ENCODE data around the gene TIMM44.

The TIMM44 gene

DNA sequence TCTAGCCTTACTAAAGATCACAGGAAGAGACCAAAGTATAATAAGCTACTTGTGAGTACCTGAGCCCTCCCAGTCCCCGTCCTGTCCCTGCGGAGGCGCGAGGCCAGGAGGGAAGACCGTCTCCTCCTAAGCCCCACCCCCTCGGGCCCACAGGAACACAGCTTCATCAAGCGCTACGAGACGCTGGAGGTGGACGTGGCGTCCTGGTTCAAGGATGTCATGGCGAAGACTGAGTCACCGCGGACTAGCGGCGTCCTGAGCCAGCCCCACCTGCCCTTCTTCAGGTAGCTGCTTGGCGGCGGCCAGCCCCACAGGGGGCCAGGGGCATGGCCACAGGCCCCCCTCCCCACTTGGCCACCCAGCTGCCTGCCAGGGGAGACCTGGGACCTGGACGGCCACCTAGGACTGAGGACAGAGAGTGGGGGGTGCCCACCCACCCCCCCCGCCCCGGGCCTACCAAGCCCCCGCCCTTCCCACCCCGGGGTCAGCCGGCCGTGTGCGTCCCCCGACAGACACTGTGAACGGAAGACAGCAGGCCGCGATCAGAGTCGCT is 31.2 kb downstream of the TIMM44 start:
- DNase-seq, result no peak

DNA sequence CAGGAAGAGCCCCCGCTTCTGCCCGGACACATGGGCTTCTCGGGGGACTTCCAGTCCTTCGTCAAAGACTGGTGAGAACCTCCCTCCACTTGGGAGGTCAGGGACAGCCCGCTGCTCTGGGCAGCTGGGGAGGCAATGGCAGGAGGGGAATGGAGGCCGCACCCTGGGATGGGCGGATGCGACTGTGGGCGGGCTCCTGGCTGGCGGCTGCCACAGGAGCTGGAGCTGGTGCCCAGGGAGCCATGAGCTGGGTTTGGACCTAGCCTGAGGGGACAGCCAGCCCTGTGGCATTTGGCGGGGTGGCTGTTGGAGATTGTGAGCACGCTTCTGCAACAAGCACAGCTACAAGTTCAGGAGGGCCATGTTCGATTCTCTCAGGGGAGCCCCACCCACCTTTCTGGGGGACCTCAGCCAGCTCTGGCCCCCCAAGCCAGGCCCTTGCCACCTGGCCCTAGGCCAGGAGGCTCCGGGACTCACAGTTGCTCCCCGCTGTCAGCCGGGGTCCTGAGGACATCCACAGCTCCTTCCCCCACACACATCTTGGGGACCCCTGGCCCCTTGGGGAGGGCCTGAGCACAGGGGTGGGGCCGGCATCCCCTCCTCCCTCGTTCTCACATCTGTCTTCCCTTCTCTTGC is 31.8 kb downstream of the TIMM44 start:
- no peak for DNase-seq

DNA sequence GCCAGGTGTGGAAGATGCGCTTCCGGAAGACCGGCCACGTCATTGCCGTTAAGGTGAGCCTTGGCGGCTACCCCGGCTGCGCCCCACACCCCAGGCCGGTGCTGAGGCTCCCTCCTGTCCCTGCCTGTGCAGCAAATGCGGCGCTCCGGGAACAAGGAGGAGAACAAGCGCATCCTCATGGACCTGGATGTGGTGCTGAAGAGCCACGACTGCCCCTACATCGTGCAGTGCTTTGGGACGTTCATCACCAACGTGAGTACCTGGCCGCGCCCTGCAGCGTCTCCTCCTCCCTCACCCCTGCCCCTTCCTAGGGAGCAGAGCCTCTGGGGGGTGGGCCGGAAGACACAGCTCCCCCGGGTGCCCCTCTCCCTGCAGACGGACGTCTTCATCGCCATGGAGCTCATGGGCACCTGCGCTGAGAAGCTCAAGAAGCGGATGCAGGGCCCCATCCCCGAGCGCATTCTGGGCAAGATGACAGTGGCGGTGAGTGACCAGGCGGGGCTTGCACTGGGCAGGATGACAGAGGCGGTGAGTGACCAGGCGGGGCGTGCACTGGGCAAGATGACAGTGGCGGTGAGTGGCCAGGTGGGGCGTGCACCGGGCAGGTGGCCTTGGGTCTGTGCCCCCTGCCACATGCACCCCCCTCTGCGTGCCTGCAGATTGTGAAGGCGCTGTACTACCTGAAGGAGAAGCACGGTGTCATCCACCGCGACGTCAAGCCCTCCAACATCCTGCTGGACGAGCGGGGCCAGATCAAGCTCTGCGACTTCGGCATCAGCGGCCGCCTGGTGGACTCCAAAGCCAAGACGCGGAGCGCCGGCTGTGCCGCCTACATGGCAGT is 32.9 kb downstream of the TIMM44 start:
- no peak for DNase-seq

DNA sequence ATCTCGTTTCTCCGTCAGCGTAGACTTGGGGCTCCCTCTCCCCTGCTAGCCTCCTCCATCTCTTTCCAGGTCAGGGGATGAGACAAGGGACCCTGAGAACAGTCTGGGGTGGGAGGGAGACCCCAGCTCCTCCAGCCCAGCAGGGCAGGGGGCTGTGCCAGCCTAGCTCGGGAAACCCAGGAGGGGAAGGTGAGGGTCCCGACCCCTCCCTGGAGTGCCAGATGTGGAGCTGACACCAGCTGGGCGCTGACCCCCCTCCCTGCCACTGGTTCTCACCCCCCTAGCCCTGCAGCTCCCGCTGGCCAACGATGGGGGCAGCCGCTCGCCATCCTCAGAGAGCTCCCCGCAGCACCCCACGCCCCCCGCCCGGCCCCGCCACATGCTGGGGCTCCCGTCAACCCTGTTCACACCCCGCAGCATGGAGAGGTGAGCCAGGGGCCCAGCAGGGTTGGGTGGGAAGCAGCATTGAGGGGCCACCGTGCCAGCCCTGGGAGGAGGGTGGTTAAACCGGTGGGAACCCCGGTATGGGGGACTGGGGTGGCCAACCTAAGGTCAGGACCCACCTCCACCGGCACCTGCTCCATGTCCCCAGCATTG is 33.9 kb downstream of the TIMM44 start:
- DNase-seq, result no peak

DNA sequence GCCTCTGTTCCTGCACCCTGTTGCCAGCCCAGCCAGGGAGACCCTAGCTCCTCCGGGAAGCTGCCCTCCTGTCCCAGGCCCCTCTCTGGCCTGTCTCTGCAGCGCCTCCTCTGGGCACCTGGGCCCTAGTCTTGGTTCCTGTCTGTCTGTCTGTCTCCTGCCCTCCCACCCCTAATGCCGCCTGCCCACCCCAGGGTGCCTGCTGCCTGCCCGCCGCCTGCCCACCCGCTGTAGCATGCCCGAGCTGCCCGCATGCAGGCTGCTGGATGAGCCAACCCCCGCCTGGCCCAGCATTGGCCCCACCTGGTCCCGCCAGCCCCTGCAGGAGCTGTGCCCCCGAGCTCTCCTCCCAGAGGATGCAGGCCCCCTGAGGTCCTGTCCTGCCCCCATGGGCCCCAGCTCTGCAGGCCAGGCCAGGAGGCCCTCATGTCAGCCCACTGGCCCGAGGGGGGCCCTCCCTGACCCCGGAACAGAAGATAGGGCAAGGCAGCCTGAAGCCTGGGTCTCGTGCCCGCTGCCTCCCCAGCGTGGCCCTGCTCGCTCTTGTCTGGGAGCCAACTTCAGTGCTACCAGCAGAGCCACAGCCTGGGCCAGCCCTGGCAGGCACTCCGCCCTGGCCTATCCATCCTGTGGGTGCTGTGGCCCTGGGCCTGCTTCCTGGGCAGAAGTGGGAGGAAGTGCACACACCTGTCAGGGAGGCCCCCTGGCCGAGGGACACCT is 34.6 kb downstream of the TIMM44 start:
- no peak for DNase-seq

DNA sequence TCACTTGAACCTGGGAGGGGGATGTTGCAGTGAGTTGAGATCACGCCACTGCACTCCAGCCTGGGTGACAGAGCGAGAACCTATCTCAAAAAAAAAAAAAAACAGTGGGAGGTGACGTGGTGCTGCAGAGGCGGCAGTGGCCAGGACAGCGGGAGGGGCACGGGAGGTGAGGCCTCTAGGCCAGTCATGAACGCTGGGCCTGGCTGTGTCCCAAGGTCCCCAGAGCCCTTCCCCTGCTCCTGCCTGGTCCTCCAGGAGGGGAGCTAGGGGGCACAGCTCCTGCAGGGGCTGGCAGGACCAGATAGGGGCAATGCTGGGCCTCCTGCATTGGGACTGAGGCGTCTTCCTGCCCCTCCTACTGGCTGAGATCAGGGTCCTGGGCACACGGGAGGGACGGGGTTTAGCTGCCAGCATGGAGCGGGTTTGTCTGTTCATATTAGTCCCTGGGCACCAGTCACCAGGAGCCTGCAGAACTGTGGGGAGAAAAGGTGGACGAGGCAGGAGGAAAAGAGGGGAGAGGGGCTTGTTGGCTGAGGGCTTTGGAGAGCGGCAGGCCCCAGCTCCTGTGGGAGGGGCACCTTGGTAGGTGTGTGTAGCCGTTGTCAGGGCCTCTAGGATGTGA is 35.3 kb downstream of the TIMM44 start:
- DNase-seq, result no peak

DNA sequence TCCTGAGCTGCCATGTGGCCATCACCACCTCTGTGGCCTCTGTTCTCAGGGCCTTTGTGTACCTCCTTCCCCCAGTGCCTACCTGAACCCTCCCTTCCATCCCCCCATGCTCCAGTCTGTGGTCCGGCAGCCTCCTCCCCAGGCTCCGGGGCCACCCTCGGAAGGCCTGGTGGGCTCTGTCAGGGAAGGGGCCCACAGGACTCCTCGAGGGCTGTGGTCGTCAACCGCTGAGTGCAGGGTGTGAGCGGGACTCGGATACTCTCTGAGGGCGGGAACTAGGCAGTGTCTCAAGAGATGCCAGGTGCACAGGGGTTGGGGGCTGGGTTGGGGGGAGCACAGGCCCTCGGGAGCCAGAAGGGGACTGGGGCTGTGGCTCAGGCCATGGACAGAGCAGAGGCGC is 35.9 kb downstream of the TIMM44 start:
- no peak for DNase-seq

DNA sequence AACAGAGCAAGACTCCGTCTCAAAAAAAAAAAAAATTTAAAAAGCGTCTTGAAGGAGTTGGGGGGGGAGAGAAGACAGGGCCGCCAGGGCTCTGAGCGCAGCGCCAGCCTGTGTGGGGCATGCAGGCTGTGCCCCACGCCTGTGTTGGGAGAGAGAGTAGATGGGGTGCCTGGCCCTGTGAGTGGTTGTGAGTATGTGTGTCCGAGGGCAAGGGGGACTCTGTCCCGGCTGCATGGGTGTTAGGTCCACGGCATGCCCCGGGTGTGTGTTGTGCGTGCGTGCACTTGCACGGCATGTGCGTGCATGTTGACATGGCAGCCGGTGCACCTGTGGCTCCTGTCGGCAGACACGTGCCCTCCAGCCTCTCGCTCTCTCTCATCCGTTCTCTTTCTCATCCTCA is 36.3 kb downstream of the TIMM44 start:
- no peak for DNase-seq

DNA sequence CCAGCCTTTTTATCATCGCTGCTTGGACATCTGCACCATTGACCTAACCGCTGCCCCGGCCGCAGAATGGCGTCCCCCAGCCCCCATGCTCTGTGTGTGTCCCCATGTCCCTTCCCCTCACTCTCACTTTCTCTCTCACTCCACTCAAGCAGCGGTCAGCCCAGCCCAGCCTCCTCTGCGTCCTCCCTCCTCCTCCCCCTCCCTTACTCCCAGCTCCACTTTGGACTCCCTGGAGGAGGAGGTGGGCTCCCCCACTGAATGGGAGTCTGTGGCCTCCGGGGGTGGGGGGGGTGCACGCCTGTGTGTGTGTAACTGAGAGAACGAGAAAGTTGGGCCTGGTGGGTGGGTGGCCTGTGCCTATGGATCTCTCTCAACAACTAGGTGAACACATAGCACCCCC is 37.6 kb downstream of the TIMM44 start:
- no peak for DNase-seq

DNA sequence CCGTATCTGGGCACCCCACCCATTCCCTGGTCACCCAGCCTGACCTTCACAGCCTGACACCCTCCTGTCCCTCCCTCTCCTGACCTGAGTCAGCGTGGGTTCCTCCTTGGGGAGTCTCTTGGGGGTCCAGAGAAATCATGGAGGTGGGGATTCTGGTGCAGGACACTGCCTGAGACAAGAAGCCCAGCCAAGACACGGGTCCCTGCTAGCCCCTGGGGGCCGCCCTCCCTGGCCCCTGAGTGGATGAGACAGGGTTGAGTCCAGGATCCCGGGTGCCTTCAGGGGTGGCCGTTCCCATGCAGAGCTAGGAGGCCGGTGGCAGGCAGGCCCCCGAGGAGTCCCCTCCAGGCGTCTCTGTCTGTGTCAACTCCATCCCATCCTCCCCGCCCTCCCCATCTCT is 38.2 kb downstream of the TIMM44 start:
- DNase-seq, result no peak

DNA sequence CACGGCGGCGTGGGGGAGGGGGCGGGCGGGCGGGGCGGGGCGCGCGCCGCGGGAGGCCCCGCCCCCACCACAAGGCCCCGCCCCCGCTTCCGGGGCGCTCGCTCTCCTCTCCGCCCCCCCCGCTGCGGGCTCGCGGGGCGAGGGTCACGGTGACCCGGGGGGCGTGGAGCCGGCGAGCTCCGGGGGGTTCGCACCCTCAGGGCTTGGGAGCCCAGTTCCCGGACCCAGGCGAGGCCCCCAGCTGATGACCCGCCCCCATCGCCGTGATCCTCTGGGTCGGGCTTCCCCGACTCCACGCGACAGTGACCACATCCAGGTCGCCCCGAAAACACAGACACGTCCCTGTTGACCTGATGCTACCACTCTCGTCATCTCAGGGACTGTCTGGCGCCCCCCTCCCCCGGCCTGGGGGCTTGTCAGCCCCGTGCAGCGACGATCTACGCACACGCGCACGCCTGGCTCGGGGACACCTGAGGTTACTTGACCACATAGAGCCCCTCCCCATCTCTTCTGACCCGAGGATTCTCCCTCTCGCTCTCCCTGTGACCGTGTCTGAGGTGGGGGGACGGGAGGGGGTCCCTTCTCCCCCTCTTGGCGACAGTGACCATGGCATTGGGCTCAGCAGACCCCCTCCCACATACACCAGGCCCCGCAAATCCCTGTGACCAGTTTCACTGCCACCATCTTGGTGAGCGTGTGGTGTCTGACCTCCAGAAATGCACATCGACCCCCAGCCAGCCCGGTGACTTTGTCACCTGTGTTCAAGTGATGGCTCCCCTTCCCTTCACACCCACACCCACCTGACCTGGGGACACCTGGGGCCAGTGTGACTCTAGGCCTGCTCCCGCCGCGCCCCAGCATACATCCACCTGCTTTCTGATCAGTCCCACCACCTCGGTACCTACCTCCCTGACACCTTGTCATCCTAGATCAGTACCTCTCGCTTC is 39.1 kb downstream of the TIMM44 start:
- no peak for DNase-seq

DNA sequence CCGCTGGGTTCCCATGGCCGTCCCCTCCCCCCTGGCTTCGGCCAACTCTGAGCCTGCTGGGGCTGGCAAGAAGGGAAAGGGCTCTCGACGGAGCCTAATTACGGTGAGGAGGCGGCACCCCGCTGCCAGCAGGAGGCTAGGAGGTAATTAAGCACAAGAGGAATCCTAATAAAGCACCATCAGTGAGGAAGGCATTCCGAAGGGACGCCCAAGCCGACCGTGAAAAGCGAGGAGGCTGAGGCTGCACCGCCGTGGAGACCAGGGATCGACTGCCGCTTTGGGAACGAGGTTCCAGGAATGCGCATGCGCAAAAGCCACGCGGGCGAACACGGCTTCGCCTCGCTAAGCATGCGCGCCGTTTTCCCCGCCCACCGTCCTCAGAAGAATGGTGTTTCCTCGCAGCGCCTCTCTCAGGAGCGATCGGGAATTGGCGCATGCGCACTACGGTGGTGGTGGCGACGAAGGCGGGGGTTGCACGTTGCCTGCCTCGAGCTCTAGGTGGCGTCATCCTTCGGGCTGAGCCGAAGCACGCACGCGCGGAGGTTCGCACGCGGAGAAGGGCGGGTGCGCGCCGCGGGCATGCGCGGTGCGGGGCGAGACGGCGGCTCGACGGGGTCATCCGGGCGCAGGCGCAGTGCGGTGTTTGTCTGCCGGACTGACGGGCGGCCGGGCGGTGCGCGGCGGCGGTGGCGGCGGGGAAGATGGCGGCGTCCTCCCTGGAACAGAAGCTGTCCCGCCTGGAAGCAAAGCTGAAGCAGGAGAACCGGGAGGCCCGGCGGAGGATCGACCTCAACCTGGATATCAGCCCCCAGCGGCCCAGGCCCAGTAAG is 40.0 kb downstream of the TIMM44 start, which contains the start of gene MAP2K7:
Gene MAP2K7 (plus strand): TSS at position 634 of the 830 bp plus-strand sequence. CDS start 68 bp downstream, at position 702.
- peak; percentile 100 for DNase-seq

DNA sequence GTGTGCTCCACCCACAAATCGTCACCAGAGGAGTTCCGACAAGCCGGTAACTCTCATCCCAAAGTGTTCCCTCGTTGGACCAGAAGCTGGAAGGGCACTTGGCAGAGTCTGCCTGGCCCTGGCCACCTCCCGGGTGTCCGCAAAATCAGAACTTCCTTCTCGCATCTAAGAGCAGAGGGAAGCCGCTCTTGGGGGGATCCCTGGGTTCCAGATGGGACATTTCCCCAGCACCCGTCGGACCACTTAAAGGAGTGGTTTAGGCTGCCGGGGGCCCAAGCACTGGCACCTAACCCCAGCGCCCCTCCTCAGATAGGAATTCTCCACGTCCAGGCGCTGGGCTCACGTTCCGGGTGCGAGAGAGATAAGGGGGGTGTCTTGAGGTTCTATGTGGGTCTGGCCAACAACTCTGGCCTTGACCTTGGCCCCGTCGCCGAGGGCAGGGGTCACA is 40.6 kb downstream of the TIMM44 start:
- no peak for DNase-seq

DNA sequence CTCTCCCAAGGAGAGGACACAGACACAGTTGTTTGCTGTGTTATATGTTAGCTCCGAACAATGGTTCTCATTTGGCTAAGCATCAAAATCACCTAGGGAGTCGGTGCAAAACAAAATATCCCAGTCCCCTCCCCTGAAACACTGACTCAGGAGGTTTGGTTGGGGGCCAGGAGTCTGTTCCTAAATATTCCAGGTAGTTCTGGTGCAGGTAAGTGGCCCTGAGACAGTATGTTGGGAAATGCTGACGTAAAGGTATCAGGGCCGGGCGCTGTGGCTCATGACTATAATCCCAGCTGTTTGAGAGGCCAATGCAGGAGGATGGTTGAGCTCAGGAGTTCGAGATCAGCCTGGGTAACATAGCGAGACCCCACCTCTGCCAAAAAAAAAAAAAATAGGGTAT is 42.1 kb downstream of the TIMM44 start:
- no peak for DNase-seq

DNA sequence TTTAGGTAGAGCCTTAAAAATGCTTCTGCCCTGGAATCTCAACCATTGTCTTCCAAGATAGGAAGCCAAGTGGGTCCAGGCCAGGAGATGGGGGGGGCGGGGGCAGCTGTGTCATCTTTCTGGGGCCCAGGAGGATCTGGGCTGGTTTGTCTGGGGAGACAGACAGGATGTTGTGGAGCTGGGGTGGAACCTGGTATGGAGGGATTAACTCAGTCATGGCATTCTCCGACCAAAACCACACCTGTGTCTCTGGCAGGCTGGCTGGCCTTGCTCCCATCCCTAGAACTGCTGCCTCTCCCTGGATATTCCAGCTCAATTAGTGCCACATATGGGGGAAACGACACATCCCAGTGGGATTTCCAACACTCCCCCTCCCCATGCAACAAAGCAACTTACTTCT is 42.5 kb downstream of the TIMM44 start:
- DNase-seq, result no peak

DNA sequence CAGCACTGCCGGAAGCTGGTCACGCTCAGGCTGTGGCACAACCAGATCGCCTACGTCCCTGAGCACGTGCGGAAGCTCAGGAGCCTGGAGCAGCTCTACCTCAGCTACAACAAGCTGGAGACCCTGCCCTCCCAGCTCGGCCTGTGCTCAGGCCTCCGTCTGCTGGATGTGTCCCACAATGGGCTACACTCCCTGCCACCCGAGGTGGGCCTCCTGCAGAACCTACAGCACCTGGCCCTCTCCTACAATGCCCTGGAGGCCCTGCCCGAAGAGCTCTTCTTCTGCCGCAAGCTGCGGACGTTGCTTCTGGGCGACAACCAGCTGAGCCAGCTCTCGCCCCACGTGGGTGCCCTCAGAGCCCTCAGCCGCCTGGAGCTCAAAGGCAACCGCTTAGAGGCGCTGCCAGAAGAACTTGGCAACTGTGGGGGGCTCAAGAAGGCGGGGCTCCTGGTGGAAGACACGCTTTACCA is 43.0 kb downstream of the TIMM44 start:
- no peak for DNase-seq

DNA sequence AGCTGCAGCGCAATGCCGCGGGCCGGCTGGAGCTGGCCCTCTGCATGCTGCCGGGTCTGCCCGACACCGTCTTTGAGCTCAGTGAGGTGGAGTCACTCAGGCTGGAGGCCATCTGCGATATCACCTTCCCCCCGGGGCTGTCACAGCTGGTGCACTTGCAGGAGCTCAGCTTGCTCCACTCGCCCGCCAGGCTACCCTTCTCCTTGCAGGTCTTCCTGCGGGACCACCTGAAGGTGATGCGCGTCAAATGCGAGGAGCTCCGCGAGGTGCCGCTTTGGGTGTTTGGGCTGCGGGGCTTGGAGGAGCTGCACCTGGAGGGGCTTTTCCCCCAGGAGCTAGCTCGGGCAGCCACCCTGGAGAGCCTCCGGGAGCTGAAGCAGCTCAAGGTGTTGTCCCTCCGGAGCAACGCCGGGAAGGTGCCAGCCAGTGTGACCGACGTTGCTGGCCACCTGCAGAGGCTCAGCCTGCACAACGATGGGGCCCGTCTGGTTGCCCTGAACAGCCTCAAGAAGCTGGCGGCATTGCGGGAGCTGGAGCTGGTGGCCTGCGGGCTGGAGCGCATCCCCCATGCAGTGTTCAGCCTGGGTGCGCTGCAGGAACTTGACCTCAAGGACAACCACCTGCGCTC is 43.6 kb downstream of the TIMM44 start:
- no peak for DNase-seq

DNA sequence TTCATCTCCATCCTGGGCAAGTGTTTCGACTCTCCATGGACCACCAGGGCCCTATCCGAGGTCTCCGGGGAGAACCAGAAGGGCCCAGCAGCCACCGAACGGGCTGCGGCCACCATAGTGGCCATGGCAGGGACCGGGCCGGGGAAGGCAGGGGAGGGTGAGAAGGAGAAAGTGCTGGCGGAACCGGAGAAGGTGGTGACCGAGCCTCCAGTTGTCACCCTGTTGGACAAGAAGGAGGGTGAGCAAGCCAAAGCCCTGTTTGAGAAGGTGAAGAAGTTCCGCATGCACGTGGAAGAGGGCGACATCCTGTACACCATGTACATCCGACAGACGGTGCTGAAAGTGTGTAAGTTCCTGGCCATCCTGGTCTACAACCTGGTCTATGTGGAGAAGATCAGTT is 44.5 kb downstream of the TIMM44 start:
- no peak for DNase-seq

DNA sequence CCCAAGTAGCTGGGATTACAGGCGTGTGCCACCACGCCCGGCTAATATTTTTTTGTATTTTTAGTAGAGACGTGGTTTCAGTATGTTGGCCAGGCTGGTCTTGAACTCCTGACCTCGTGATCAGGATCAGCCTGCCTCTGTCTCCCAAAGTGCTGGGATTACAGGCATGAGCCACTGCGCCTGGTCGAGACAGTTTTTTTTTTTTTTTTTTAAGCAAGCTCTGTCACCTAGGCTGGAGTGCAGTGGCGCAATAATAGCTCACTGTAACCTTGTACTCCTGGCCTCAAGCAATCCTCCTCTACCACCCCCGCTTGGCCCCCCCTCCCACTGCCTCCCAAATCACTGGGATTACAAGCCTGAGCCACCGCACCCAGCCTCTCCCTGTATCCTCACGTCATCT is 46.2 kb downstream of the TIMM44 start:
- DNase-seq, result no peak

DNA sequence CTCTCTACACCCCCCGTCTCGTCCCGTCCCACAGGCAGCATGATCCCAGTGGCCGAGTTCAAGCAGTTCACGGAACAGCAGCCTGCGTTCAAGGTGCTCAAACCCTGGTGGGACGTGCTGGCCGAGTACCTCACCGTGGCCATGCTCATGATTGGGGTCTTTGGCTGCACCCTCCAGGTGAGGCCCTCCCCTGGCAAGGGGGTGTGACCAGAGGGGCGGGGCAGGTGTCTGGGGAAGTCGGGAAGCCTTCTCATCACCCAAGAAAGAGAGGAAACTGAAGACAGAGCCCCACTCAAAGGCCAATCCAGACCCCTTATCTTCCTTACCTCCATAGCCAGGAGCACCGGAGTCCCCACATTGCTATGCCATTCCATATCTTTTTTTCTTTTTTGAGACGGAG is 47.9 kb downstream of the TIMM44 start:
- no peak for DNase-seq
